T-helper 1 cell treated with Interleukin-12 subunit alpha and Interleukin-12 subunit beta and Interleukin-4 antibody, amounts not matched to agents 30 ng/mL and 1 ng/mL, for 36 hours (primary cell): ENCODE results near the gene CD4. TPM values are rescaled to one million over a fixed set of nuclear protein-coding genes. Genes with fewer than 3 reads are reported as not detected.
"Not testable (repeated sequence)": the region's sequence is repeated elsewhere in the genome, so short reads cannot be mapped to it uniquely, and the experiment has no call there.

Experiments
- intact Hi-C: fragments of 100-400 bp; cut with micrococcal nuclease; formaldehyde crosslinking; loops from one replicate; pipeline ENCODE4 v1.15.1; 2024
- total RNA-seq: library from RNA; stranded (reverse); gene quantifications from 2 replicates; pipeline ENCODE4 v1.2.3, GENCODE V29; 2022

The CD4 gene
- total RNA-seq = 274 and 279 TPM in 2 replicates

DNA sequence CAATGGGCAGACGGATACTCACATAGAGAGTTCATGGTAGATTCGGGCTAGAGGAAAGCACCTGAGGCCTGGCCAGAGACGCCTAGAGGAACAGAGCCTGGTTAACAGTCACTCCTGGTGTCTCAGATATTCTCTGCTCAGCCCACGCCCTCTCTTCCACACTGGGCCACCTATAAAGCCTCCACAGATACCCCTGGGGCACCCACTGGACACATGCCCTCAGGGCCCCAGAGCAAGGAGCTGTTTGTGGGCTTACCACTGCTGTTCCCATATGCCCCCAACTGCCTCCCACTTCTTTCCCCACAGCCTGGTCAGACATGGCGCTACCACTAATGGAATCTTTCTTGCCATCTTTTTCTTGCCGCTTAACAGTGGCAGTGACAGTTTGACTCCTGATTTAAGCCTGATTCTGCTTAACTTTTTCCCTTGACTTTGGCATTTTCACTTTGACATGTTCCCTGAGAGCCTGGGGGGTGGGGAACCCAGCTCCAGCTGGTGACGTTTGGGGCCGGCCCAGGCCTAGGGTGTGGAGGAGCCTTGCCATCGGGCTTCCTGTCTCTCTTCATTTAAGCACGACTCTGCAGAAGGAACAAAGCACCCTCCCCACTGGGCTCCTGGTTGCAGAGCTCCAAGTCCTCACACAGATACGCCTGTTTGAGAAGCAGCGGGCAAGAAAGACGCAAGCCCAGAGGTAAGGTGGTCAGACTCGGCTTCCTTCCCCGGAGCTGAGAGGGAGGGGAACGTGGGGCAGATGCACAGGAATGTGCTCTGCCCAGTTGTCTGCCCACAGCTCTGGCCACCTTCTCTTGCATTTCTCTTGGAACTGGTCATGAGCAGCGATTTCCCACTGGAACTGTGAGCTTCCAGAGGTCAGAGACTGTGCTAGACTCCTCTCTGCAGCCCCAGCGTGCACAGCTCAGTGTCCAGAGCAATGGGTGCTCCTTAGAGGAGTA lies at the start of gene CD4:
CD4 (plus strand) TSS at position 557 of the 953 bp plus-strand sequence. CDS start 10,611 bp downstream, outside the sequence.
- intact Hi-C loops = loop anchor here (1.0 kb wide), 5 partner anchors 9 to 295 kb away; partner anchors contain the start of genes MLF2, NCAPD2 and USP5

- intact Hi-C loops = not testable (repeated sequence)
Observed at GRCh38 chr12:6742080-6742479, 47.2 kb upstream of the CD4 start.

GRCh38 chr12:6742834-6743233 lies 46.5 kb upstream of the CD4 start:
- intact Hi-C loops = no loop called here

DNA sequence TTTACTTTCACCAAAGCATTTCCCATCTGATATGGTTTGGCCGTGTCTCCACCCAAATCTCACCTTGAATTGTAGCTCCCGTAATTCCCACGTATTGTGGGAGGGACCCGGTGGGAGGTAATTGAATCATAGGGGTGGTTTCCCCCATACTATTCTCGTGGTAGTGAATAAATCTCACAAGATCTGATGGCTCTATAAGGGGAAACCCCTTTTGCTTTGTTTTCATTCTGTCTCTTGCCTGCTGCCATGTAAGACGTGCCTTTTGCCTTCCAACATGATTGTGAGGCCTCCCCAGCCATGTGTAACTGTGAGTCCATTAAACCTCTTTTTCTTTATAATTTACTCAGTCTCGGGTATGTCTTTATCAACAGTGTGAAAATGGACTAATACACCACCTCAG lies 46.0 kb upstream of the CD4 start:
- intact Hi-C loops = not testable (repeated sequence)

DNA sequence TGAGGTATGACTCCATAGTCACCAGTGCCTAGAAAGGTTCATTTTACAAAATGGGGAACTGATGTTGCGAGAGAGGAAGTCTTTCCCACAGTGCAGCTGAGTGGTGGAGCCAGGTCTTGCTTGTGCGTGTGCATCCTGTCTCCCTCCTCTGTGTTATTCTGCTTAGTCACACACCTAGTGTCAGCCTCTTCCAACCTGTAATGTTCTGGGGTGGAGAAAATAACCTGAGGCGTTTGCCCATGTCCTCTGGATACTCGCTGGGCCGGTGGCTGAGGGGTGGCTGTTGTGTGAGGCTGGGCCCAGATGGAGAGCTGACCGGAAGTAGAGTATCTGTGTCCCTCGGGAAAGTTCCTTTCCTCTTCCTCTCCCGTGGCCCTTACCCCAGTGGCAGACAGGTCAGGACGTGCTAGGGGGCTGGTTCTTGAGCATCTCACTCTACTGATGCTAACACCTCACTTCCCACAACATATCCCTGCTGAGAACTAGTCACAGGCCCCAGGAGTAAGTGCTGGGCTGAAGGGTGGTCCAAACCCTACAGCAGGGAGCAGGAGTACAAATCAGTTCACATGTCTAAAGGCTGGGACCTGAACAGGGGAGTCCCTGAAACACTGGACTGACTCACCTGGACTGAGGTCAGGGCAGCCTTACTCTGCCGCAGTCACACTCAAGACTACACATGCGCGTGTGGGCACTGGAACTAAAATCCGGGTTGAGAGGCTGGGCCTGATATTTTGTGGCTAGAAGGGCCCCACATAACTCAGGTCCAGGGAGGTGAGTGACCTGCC lies 43.4 kb upstream of the CD4 start:
- intact Hi-C loops = loop anchor here (1.0 kb wide), 1 partner anchor 22 kb away; the partner anchor contains the start of gene COPS7A

DNA sequence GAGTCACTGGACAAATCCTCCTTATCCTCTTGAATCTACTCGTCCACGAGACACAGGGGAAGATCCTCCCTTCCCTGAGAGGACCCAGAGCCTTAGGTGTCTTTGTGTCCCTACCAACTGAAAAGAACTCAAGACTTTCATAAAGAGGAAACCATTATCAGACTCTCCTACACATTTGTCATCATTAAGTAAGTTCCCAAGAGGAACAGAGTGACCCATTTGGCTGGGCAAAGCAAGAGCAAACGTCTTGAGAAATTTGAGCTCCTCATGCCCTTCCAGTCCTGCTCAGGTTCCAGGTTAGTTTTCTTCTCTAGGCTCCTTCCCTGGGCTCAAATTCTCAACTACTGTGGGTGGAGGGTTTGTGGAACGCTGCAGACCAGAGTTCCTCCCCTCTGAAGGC lies 42.1 kb upstream of the CD4 start:
- intact Hi-C loops = no loop called here

DNA sequence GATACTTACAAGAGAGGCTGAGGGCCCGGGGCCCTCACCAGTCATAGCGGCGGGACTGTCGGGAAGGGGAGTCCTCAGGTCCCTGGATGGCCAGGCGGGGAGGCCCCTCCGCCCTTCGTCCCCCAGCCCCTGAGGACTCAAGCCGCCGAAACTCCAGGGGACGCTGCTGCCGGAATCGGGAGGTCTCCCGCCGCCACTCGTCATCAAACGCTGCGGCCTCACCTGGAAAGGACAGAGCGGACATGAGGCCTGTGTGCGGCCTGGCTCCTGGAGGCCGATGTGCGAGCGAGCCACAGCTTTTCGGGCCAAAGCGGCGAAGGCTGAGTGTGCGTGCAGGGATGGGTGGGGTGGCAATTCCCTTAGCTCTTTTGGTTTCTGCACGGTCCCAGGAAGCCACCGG lies 40.6 kb upstream of the CD4 start:
- intact Hi-C loops = no loop called here

- intact Hi-C loops = no loop called here
Observed at GRCh38 chr12:6750506-6750905, 38.8 kb upstream of the CD4 start.

DNA sequence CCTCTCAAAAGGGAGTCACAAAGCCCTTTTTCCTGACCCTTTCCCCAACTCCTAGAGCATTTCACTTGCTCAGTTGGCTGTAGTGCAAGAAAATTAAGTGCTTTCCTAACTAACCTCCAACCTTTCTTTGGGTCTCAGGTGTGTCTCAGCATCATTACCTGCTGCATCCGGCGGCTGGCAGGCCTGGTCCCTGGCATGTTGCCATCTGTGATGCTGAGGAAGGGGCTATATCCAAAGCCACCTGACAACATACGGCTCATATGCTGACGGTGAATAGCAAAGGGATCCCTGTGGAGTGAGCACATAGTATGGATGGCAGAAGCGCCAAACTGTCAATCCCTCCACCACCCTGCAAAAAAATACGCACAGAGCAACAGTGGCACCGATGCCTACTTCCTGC lies 37.6 kb upstream of the CD4 start:
- intact Hi-C loops = no loop called here

DNA sequence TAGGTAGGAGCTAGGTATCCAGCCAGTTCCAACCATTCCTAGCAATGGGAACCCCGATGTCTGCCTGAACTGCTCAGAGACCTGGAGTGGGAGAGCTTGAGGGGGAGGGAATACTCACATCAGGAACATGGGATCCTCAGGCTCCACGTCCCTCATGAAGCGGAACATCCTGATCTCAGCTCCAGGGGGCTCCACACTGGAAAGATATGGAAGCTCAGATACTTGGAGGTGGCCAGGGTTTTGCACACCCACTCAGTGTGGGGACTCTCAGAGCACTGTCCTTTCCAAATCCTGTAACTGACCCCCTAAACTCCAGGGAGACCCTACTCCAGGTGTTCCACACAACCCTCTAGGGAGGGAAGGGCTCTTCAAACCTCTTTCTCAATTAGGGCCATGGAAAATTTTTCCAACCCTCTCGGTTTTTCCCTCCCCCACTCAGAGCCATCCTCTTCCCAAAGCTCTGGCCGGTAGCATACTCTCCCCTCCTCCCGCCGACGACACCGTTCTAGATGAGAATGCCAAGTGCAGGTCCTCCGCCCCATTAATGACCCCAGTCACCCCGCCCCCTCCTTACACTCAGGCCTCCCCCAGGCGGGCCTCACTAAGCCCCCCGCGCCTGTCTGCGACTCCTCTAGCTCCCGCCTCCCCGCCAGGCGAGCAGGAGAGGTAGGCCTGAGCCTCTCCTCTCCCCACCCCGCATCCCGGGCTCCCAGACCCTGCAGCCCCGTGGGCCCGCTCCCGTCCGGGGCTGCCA lies 37.0 kb upstream of the CD4 start:
- intact Hi-C loops = no loop called here

- intact Hi-C loops = loop anchor here (1.0 kb wide), 13 partner anchors 11 to 146 kb away; partner anchors contain the start of genes CD4, CHD4, COPS7A and ING4
Observed at GRCh38 chr12:6752921-6753771, 36.2 kb upstream of the CD4 start, which contains the start of gene MLF2. Gene MLF2, minus strand, starts transcription at chr12:6753141. Its CDS starts 807 bp downstream, at chr12:6752334.

DNA sequence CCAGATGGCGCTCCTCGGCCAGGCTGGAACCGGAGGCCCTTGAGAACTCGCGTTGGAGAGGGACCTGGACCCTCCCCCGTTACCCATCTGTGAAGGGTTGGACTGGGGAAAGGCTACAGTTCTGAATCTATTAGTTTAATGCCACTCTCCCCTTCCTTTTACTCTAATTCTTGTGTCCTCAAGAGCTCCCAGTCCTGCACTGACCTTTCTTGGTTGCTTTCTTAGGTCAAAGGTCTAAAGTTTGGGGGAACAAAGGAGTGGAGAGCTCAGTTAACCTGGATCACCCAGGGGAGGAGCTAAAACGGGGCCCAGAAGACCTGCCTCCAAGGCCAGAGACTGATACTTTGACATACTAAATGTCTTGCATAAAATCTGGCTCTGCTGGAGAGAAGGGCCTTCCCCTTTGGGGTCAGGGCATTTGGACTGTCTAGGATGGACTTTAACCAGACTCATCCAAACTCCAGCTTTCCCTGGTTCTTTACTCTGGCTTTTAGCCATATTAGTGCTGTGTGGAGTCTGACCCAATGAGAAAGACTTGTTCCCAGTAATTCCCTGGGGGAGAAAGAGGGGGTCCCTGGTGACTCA lies 35.5 kb upstream of the CD4 start:
- intact Hi-C loops = loop anchor here (1.0 kb wide), 13 partner anchors 10 to 147 kb away; partner anchors contain the start of genes CD4, CHD4, COPS7A and ING4

GRCh38 chr12:6754411-6754810 lies 34.9 kb upstream of the CD4 start:
- intact Hi-C loops = no loop called here

GRCh38 chr12:6757028-6757690 lies 32.2 kb upstream of the CD4 start:
- intact Hi-C loops = no loop called here

- intact Hi-C loops = no loop called here
Observed at GRCh38 chr12:6758506-6759095, 30.7 kb upstream of the CD4 start.

- intact Hi-C loops = no loop called here
Observed at GRCh38 chr12:6759741-6760140, 29.6 kb upstream of the CD4 start.

GRCh38 chr12:6763380-6763779 lies 25.9 kb upstream of the CD4 start:
- intact Hi-C loops = no loop called here

- intact Hi-C loops = loop anchor here (1.0 kb wide), 2 partner anchors 11 to 25 kb away; partner anchors contain the start of genes CD4 and MLF2
Observed at GRCh38 chr12:6764011-6764828, 25.1 kb upstream of the CD4 start.
